Stromal cell of bone marrow (primary cell): ENCODE measurements around the gene RNF213.

ENCODE experiments used
- DNase-seq: peaks from one replicate; pipeline ENCODE4 v3.0.0-alpha.2; 2012; ENCODE audit warnings: low read depth

The RNF213 gene

GRCh38 chr17:80372922-80373570, 112.4 kb downstream of the RNF213 start:
- DNase-seq = no peak

- DNase-seq = no peak
Observed at GRCh38 chr17:80374039-80374731, 113.5 kb downstream of the RNF213 start.

DNA sequence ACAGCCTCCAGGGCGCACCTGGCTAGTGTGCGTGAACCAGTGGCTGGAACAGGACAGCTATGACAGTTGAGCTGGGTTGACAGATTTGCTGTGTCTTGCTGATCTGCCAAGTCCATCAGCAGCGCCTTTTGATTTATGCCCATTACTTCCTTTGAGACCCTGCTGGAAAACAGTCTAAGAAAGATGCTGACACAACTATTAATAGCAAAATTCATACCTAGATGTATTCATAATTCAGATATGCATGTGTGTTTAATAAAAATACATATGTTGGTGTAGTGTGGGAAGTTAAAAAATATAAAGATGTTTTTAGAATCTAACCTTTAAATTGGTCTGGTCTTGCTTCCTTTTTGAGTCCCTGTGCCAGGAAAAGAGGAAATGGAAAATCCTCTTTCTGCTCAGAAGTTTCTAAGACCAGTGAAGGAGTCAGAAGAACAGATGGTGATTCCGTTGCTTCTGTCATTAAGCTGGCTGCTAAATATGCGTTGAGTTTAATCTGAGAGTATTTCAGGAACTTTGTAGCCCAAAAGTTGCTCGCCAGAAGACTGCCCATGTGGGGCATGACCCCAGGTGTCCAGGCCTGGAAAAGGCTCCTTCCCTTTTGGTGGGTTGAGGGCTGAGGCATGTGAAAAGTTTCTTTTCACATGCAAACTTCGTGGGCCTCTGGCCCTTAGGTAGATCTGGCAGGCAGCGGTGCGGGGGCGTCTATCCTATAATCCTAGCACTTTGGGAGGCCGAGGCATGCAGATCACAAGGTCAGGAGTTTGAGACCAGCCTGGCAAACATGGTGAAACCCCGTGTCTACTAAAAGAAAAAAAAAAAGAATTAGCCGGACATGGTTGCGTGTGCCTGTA, 114.3 kb downstream of the RNF213 start:
- DNase-seq = no peak

DNA sequence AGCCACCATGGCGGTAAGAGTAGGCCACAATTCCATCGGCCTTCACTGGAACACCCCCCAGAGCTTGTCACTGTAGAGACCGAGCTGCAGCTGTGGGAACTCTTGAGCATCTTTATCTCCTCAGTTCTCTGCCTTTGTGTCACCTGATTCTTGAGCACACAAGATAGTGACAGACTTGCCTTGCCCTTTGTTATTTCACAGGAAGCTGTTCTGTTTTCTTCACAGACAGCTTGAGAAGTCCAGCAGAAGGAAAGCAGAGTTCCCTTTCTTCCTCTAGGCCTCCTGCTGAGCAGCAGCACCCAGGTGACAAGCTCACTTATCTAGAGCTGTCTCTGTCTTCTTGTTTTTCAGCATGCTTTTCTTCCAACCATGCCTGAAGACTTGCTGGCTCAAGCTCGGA, 115.9 kb downstream of the RNF213 start:
- no peak for DNase-seq

DNA sequence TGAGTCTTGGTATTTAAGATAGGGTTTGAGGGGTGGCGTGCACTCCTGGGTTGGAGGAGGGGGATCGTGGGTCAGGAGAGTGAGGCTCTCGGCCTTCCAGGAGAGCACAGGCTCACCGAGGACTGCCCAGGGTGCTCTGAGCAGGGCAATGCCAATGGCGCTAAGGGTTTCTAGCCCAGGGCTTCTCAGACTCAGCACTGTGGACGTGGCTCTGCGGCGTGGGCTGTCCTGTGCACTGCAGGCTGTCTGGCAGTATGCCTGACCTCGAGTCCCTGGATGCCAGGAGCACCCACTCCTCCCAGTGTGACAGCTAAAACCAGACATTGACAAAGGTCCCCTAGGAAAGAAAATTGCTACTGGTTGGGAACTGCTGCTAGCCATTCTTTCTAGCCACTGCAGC, 117.1 kb downstream of the RNF213 start:
- no peak for DNase-seq

GRCh38 chr17:80379348-80379747, 118.7 kb downstream of the RNF213 start:
- no peak for DNase-seq

DNA sequence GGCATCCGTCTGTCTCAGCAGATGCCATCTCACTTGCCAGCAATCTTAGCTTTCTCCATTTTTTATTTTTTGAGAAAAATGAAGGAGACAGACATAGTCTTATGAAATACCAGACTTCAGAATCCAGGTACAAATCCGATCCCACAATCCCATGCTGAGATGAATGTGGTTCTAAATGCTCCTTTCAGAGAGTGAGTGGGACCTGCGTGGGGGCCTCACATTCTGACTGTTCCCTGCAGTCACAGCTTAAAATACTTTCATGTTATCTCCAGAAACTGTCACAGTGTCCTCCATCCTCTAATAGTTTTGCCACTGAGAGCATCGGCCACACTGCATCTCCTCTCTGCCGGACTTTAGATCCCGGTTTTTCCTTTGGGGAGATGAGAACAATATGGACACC, 119.4 kb downstream of the RNF213 start:
- no peak for DNase-seq

DNA sequence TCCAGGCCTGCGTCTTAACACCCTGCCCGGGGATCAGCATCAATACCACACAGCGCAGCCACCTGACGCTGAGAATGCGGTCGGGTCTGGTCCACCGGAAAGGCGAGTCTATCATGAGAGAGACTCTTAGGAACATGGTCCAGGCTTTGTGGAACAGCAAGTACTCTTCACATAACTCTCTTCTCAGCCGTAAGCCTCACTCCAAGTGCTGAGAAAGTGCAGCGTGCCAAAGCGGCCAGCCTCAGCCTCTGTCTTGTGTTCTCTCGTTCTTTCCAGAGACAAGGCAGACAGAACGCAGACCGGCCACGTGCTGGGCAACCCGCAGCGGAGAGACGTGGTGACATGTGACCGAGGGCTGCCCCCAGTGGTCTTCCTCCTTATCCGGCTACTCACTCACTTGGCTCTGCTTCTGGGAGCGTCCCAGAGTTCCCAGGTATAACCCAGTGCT, 119.9 kb downstream of the RNF213 start:
- no peak for DNase-seq

DNA sequence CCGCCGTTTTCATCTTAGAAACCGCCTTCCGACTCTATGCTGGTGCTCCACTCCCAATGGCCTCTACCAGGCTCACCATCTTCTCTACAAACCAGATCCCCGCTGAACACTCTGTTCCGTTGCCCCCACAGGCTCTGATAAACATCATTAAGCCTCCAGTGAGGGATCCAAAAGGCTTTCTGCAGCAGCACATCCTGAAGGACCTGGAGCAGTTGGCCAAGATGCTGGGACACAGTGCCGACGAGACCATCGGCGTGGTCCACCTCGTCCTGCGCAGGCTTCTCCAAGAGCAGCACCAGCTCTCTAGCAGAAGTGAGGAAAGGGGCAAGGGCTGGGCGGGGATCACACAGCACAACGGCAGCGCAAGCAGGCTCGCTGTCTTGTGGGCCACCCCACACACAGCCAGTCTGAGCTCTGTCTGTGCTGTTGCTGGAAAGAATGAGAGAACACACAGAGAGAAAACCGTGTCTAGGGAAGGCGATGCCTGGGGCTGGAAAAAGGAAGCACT, 120.8 kb downstream of the RNF213 start:
- no peak for DNase-seq

GRCh38 chr17:80382446-80382845, 121.8 kb downstream of the RNF213 start:
- no peak for DNase-seq

GRCh38 chr17:80382956-80383355, 122.3 kb downstream of the RNF213 start:
- no peak for DNase-seq

- DNase-seq = no peak
Observed at GRCh38 chr17:80384078-80384960, 123.7 kb downstream of the RNF213 start.

DNA sequence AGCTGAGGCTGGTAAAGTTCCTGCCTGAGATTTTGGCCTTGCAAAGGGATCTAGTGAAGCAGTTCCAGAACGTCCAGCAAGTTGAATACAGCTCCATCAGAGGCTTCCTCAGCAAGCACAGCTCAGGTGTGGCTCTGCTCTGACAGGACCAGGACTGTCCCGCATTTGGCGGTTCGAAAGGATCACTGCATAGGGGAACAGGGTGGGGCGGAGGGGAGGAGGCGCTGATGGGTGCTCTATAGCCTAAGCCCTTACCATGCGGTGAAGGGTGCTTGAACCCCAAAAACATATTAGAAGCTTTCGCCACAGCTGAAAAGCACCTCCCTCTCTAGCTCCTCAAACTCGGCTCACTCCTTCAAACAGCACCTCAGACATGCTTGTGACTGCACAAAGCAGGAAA, 124.4 kb downstream of the RNF213 start:
- DNase-seq = no peak

GRCh38 chr17:80386341-80386740, 125.7 kb downstream of the RNF213 start:
- DNase-seq = no peak

DNA sequence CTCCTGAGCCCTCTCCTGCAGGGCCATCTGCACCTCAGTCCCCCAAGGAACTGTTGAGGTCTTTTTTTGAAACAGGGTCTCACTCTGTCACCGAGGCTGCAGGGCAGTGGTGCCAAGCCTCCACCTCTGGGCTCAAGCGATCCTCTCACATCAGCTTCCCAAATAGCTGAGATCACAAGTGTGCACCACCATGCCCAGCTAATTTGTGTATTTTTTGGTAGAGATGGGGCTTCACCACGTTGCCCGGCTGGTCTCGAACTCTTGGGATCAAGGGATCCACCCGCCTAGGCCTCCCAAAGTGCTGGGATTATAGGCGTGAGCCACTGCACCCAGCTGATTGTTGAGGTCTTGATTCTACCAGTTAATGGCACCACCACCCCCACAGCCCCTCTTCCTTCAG, 126.4 kb downstream of the RNF213 start:
- DNase-seq = no peak

- DNase-seq = no peak
Observed at GRCh38 chr17:80388175-80388574, 127.5 kb downstream of the RNF213 start.

GRCh38 chr17:80388601-80389000, 127.9 kb downstream of the RNF213 start:
- DNase-seq = no peak

DNA sequence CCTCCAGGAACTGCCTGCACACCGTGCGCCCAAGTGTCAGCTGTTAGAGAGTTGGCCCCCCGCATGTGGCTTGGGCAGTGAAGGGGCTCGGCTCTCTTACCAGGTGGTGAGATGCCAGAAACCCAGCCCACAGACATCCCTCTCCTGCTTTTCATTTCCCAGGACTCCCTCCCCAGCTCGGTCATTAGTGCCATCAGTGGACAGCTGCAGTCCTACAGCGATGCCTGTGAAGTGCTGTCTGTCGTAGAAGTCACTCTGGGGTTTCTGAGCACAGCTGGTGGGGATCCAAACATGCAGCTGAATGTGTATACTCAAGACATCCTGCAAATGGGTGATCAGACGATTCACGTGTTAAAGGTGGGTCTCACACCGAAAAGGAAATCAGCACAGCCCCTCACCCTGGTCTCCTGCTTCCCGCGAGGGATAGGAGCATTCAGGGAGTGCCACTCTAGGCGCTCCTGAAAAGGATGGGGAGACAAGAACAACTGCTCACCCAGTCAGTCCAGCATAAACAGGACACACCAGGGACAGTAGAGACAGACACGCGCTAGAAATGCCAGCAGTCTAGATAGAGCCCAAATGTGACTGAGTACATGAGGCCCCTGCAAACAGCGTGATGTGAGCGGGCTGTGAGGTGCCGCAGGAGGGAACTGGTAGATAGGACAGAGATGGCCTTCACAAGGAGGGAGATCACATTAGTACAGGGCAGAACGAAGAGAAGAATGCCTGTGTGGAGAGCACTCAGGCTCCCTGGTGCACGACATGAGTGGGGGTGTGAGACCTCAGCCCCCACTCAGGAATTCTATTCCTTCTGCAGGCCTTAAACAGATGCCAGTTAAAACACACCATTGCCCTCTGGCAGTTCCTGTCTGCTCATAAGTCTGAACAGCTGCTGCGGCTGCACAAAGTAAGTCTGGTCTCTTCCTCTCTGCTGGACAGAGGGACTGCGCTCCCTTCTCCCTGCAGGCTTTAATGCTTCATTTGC, 128.7 kb downstream of the RNF213 start:
- no peak for DNase-seq

- no peak for DNase-seq
Observed at GRCh38 chr17:80393241-80393890, 132.7 kb downstream of the RNF213 start.

DNA sequence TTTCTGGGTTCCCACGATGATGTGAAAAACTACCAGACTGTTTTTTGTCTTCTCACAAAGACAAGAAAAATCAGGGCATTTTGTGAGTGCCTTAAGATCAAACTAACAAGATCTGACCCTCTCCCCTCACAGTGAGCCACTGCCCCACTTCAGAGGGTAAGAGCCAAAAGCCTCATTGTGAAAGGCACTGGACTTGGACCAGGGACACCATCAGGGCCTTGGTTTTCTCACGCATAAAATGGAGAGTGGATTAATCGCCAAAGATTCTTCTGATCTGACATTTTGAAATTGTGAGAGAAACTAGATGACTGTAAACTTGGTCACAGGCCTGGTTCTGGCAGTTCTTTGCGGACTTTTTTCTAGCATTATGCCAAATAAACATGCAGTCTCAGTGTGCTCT, 133.3 kb downstream of the RNF213 start:
- DNase-seq = no peak
